GM19455 (cell line): ENCODE measurements around the gene SMPX.
"Not testable (repeated sequence)": the region's sequence is repeated elsewhere in the genome, so short reads cannot be mapped to it uniquely, and the experiment has no call there.

Experiments used
- ATAC-seq: cut with Tn5 transposase; IDR thresholded peaks from one replicate; pipeline ENCODE4 v1.9.1; 2021; ENCODE audit not compliant: unreplicated experiment

The SMPX gene

GRCh38 chrX:21757960-21758359, at the start of gene SMPX:
TSS of gene SMPX (minus strand) at chrX:21758116. CDS start at chrX:21754290, 3,826 bp downstream.
- no peak for ATAC-seq

DNA sequence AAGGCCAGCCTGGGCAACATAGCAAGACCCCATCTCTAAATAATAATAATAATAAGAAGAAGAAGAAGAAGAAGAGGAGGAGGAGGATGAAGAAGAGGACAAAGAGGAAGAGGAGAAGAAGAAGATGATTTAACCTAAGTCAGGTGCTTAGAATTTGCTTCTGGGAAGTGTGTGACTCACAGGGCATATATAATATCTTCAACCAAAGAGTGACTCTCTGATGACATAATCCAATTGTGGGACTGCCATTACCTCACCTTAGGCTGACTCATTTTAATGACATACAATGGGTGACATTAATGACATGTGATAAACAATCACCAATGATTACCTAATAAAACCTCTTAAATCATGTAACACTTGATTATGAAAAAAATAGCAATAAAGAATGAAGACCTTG, 48.8 kb upstream of the SMPX start:
- no peak for ATAC-seq

- ATAC-seq: no peak
Observed at GRCh38 chrX:21802839-21803238, 44.9 kb upstream of the SMPX start.

GRCh38 chrX:21802054-21802670, 44.2 kb upstream of the SMPX start:
- no peak for ATAC-seq

DNA sequence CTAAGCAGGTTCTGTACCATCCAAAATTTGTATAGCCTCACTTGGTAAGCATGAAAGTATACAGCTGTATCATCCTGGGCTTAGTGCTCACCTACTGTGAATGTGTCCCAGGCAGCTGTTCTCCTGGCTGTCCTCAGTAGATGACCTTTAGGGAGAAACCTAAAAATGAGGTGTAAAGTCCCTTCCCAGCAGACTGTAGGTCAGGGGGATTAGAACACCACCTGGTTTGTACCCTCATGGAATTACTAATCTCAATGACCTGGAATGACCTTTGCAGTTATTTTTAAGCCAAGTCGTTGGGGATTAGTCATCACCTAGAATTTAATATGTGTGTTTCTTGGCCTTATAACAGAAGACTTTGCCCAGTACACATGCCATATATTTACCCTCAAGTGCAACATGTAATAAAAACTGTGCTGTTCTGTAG, 42.4 kb upstream of the SMPX start:
- no peak for ATAC-seq

GRCh38 chrX:21799767-21800166, 41.9 kb upstream of the SMPX start:
- no peak for ATAC-seq

DNA sequence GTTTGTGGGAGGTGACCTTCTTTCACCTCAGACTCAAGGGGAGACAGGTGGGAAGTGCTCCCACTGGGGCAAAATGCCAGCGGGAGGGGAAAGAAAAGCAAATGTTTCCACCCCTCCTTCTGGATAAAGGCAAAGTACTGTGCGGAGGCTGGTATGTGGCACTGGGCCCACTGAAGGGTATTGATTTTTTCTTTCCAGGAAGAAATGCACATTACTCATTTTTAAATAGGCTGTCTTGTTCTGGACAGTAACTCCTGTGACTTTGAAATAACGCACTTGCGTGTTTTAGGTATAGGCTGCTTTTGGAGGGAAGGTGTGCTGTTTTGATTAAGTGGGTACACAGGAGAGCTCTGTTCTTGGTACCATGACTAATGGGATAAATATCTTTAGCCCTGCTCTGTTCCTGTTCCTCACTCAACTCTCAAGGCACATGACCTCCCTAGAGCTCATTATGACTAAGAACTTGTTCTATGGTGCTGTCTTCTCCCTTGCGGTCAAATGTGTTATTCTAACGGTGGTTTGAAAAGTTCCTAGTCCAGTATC, 40.8 kb upstream of the SMPX start:
- ATAC-seq: no peak

DNA sequence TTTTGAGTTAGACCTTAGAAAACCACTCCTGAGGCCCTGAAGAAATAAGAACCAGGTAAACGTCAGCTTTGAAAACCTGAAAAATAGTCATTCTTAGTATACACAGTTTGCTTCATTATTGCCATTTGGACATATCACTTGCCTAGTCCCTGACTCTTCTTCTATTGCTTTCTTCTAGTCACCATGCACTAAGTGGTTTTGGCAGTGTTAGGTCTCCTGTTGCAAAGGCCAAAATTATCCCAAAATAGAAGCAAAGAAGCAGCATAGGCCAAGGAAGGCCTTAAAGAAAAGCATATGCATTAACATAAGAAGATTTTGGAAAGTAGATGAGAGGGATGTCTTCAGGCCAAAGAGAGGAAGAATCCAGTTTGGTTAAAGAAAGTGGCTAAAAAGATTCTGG, 24.1 kb upstream of the SMPX start:
- ATAC-seq: no peak

GRCh38 chrX:21781525-21781924, 23.6 kb upstream of the SMPX start:
- peak; percentile 72 for ATAC-seq

DNA sequence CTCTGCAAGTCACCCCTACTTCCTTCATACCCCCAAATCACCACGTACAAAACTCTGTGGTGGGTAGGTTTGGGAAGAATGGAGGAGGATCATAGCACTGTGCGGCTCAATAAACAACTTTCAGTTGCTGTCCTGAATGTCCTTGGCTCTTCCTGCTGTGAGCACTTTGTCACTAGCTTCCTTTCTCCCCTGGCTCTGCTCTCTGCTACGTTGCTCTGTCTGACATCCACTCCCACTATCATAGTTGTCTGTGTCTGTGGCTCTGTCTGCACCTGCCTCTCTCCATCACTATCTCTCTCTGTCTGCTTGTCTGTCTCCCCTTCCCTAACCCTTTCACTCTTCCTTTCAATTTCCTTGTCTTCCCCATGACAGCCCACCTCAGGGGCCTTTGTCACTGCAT, 21.2 kb upstream of the SMPX start:
- ATAC-seq: no peak

DNA sequence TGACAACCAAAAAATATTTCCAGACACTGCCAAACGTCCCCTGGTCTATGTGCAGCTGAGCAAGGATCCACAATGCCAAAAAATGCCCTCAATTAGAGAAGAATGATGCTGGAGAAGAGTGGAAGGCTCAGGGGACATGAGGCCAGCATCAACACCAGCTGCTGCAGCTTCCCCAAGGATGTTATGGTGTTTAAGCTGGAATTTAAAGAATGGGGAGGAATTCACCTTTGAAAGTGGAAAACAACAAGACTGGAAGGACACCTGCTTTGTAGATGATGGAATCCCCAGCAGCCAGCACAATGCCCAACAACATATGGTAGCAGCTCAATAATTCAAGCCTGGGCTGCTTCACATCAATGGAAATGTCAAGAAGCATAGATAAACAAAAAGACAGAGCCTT, 20.3 kb upstream of the SMPX start:
- ATAC-seq: no peak

GRCh38 chrX:21775128-21775527, 17.2 kb upstream of the SMPX start:
- not testable (repeated sequence) for ATAC-seq

DNA sequence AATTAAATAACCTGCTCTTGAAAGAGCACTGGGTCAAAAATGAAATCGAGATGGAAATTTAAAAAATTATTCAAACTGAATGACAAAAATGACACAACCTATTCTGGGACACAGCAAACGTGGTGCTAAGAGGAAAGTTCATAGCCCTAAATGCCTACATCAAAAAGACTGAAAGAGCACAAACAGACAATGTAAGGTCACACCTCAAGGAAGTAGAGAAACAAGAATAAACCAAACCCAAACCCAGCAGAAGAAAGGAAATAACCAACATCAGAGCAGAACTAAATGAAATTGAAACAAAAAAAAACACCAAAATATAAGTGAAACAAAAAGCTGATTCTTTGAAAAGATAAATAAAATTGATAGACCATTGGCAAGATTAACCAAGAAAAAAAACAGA, 15.1 kb upstream of the SMPX start:
- ATAC-seq: not testable (repeated sequence)

DNA sequence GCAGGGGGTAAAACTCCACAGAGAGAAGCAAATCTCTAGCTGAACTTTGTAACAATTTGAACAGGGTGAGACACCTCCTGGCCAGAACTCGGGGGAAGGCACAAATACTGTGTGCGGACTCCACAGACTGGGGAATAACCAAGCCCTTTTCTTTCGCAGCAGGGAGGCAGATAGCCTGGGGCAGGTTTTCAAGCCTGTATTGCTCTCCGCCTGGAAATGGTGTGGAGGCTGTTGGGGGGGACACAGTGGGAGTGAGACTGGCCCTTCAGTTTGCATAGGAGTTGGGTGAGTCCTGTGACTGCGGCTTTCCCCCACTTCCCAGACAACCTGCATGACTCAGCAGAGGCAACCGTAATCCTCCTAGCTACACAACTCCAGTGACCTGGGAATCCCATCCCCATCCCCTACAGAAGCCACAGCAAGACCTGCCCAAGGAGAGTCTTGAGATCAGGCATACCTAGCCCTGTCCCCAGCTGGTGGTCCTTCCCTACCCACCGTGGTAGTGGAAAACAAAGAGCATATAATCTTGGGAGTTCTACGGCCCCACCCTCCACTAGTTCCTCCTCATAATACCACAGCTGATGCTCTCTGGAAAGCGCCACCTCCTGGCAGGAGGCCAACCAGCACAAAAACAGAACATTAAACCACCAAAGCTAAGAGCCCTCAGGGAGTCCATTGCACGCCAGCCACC, 12.9 kb upstream of the SMPX start:
- no peak for ATAC-seq

DNA sequence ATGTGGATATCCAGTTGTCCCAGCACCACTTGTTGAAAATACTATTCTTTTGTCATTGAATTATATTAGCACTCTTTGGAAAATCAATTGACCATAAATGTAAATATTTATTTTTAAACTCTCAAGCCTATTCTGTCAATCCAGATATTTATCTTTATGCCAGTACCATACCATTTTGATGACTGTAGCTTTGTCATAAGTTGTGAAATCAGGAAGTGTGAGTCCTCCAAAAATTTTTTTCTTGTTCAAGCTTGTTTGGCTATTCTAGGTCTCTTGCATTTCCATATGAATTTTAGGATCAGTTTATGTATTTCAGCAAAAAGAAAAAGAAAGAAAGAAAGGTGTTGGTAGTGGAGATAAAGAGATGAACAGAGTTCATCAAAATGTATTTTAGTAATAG, 8.2 kb upstream of the SMPX start:
- ATAC-seq: no peak

GRCh38 chrX:21764008-21764407, 6.1 kb upstream of the SMPX start:
- no peak for ATAC-seq

- no peak for ATAC-seq
Observed at GRCh38 chrX:21758488-21758887, 572 bp upstream of the SMPX start.

GRCh38 chrX:21756785-21757529, 959 bp downstream of the SMPX start:
- no peak for ATAC-seq

DNA sequence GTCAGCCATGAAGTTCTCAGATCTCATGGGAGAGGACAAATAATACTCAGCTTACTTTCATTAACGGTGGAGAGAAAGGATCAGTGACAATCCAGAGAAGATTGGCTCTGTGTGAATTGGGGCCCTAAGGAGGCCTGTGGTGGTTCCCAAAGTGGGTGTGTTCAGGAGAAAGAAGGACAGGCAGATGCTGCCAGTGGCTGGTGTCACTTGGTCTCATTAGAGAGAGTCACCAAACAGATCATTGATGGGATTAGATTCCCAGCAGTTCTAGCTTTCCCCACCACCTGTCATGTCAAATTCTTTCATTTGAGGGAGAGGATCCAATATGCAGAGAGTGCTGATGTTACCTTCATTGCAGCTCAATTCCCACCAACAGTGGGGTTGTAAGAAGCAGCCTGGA, 8.0 kb downstream of the SMPX start:
- no peak for ATAC-seq

DNA sequence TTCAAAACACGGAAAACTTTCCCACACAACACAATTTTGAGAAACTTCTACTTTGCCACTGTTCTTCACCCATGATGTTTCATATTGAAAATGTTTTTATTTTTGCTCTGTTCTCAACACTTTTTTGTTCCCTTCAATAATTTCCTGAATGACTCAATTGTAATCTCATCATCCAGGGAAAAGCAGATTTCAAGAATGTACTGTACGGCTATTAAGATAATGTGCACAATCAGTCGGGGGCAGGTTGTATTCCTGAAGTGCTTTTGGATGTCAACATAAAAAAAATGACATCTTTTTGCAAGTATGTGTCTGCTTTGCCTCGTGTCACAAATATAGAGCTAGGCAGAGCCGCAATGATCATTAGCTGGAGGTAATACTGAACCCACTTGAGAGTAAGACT, 9.7 kb downstream of the SMPX start:
- no peak for ATAC-seq

- no peak for ATAC-seq
Observed at GRCh38 chrX:21747558-21747957, 10.4 kb downstream of the SMPX start.

DNA sequence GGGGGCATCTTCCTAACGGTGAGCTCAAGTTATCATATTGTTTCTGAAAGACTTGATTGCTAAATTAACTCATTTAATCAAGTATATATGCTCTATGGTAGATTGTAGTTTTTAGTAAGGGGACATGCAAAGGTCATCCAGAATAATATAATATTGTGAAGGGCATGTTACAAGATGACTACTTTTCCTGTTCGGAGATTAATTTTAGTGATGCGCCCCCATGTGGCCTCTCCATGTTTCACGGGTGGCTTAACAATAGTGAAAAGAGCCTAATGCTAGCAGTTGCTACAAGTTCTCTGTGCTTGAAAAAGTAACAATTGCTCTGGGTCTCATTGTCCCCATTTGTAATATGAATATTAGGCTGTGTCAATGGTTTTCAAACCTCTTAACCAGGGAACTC, 12.2 kb downstream of the SMPX start:
- no peak for ATAC-seq
